Measurements from ENCODE around the gene IRGC. TPM values are rescaled to one million over a fixed set of nuclear protein-coding genes. Genes with fewer than 3 reads are reported as not detected.

The IRGC gene
- total RNA-seq, 1 donor from 2014 or later = not detected

DNA sequence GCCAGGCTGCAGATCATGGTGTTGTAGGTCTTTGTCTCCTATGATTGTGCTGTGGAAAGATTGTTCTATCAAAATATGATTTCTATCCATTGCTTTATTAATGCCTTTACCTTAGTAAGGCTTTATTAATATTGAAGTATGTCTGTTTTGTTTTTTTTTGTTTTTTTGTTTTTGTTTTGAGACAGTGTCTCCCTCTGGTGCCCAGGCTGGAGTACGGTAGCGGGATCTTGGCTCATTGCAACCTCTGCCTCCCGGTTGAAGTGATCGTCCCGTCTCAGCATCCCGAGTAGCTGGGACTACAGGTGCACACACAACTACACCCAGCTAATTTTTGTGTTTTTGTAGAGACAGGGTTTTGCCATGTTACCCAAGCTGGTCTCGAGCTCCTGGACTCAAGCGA is 7.7 kb downstream of the IRGC start:
- intact Hi-C loops (cut with micrococcal nuclease) = loop anchor here (1.0 kb wide), 1 partner anchor 54 kb away; no protein-coding TSS in a partner anchor

DNA sequence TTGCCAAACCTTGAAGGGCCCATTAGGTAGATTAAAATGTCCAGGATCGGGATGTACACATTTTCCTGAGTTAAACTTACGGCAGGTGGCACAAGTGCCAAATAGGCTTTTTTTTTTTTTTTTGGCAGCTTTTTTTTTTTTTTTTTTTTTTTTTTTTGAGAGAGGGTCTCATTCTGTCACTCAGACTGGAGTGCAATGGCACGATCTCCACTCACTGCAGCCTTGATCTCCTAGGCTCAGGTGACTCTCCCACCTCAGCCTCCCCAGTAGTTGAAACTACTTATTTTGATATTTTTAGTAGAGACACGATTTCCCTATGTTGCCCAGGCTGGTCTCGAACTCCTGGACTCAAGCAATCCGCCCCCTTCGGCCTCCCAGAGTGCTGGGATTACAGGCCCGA is 9.0 kb downstream of the IRGC start:
- intact Hi-C loops (cut with micrococcal nuclease) = no loop called here

DNA sequence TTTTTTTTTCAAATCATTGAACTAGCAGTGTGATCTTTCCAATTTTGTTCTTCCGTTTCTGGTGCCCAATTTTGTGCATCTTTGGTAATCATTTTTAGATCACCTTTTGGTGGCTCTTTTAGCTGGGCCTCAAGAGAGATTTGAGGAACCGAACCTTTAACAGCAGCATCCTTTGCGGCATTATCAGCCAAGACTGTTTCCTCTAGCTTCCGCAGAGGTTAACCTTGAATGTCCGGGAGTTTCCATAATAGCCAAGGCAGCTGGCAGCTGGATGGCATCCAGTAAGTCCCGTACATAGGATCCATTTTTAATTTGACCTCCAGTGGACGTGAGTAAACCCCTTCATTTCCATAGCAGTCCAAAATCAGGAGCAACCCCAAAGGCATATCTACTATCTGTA is 9.6 kb downstream of the IRGC start:
- intact Hi-C loops (cut with micrococcal nuclease) = no loop called here

DNA sequence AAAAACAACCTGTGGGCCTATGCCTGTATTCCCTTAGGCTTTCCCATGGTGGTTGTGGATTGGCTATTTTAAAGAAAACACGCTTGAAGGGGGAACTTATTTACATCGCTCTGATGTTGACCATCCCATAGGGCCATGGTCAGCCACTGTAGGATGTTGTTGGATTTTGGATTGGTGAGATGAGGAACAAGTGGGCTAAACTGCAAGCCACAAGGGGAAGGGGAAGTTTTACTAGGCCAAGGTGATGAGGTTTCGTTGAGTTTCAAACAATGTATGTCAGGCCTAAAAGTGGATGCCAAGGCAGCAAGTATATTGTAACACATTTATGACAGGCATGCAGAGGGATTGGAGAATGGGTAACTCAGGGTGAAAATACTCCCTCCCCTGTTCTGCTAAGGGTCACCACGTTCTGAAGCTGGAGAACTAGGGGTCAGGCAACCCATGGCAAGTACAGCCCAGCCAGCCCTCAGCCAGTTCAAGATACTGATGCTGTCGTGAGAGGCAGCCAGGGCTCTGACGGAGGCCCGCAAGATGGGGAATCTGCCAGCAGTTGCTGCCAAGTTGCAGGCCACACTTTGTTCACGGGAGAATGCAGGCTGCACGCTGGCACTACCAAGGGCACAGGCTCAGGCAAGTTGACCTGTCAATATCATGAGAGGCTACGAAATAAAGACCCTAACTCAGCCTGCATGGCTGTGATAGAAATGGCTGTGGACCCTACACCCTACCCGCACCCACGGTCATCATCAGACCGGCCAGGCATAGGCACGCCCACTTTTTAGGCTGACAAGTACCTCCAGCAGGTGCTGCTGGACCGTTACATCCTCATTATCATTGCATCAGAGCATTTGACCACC is 11.1 kb downstream of the IRGC start:
- intact Hi-C loops (cut with micrococcal nuclease) = no loop called here

GRCh38 chr19:43727593-43727853 is 11.6 kb downstream of the IRGC start:
- intact Hi-C loops (cut with micrococcal nuclease) = no loop called here

- intact Hi-C loops (cut with micrococcal nuclease) = no loop called here
Observed at GRCh38 chr19:43729919-43730318, 14.0 kb downstream of the IRGC start.

GRCh38 chr19:43731346-43731745 is 15.5 kb downstream of the IRGC start:
- intact Hi-C loops (cut with micrococcal nuclease) = no loop called here

GRCh38 chr19:43731846-43732245 is 16.0 kb downstream of the IRGC start:
- intact Hi-C loops (cut with micrococcal nuclease) = no loop called here

GRCh38 chr19:43735013-43735412 is 19.1 kb downstream of the IRGC start:
- intact Hi-C loops (cut with micrococcal nuclease) = no loop called here

DNA sequence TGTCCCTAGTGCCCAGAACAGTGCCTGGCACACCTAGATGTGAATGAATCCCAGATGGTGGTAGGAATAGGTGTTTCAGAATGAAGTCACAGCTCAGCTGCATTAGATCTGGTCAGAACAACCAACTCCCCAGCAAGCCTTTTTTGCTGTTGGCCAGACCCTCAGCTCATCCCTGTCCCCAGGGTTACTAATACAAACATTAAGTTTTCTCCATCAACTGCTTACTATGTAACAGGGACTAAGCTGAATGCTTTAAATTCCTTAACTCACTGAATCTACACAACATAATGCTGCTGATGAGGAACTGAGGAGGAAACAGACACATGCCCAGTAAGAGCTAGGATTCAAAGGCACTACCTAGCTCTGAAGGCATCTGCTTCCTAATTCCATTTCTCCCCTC is 20.1 kb downstream of the IRGC start:
- intact Hi-C loops (cut with micrococcal nuclease) = no loop called here

GRCh38 chr19:43738780-43739211 is 22.9 kb downstream of the IRGC start:
- intact Hi-C loops (cut with micrococcal nuclease) = no loop called here

GRCh38 chr19:43739439-43740235 is 23.8 kb downstream of the IRGC start:
- intact Hi-C loops (cut with micrococcal nuclease) = no loop called here

DNA sequence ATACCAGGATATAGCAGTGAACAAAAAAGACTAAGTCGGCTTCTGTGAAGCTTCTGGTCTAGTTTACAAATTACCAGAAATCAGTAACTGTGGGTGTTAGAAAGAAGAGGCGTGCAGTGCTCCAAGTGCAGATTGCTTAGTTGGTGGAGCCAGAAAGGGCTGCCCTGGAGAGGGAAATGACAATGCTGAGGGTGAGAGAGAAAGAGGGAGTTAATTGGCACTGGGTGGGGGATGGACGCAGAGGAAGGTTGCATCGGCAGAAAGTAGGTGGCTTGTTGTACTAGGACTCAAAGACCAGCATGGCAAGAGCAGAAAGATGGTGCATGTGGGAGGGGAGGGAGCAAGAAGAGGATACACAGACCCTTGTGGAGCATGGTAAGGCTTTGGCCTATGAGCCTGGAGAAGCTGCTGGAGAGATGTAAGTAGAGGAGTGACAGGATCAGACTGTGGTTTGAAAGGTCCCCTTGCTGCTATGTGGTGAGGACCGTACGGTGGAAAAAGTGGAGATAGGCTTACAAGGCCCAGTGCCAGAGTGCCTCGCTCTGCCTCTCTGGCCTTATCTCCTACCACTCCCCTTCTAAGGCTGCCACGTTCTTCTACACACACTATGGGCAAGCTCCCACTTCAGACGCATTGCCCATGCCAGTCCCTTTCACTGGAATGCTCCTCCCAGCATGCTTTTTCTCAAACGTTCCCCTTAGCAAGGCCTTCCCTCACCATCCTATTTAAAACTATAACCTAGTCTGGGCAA is 25.4 kb downstream of the IRGC start:
- intact Hi-C loops (cut with micrococcal nuclease) = no loop called here

- intact Hi-C loops (cut with micrococcal nuclease) = no loop called here
Observed at GRCh38 chr19:43743059-43743458, 27.2 kb downstream of the IRGC start.

DNA sequence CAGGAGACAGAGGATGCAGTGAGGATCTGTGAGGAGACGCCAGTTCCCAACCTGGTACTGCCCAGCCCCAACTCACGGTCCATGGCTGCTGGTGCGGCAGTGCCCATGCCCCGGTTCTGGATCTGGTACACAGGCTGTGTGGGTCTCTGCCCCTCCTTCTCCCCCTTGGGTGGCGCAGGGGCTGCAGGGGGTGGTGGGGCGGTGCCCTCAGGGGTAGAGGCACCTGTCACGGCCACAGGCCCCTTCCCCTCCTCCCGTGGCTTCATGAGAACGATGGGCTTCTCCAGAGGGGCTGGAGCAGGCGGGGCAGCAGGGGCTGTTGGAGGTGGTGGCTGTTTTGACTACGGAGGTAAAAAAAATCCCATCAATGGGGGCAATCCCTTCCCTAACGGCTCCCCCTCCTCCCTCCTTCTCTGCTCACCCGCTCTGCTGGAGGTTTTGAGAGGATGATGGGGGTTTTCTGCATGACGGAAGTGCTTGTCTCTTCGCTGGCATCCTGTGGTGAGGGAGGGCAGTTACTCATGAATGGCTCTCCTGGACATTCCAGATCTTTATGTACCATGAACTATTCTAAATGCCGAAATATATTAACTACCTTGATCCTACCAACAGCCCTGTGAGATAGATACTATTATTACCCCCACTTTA is 31.8 kb downstream of the IRGC start:
- intact Hi-C loops (cut with micrococcal nuclease) = no loop called here

GRCh38 chr19:43748205-43748594 is 32.3 kb downstream of the IRGC start:
- intact Hi-C loops (cut with micrococcal nuclease) = no loop called here

DNA sequence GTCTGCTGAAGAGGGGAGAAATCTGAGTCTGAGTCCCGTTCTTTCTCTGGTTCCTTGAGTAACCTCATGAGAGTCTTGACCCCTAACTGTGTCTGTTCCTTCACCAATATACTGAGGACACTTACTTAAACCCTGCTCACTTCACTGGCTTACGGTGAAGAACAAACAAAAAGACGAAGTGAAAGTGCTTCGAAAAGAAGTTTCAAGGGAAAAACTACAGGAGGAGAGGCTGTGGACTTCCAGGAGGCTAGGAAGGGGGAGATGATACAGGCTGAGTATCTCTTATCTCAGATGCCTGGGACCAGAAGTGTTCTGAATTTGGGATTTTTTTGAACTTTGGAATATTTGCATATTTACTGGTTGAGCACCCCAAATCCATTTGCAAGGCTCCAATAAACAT is 32.8 kb downstream of the IRGC start:
- intact Hi-C loops (cut with micrococcal nuclease) = no loop called here

DNA sequence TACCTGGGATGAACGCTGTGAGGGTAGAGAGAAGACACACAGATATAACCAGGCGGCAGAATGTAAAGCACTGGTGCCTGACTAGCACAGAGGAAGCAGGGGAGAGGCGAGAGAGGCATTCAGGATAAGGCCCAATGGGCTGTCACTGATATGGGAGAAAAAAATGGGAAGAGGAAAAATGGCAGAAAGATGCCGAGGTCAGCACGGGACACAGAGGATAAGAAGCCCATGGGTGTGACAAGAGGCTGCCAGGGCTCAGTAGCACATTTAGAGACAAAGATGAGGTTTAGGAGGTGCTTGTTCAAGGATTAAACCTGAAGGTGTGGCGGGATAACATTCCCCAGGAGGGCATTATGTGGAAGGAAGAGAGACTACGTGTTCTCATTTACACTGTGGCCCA is 33.3 kb downstream of the IRGC start:
- intact Hi-C loops (cut with micrococcal nuclease) = no loop called here

DNA sequence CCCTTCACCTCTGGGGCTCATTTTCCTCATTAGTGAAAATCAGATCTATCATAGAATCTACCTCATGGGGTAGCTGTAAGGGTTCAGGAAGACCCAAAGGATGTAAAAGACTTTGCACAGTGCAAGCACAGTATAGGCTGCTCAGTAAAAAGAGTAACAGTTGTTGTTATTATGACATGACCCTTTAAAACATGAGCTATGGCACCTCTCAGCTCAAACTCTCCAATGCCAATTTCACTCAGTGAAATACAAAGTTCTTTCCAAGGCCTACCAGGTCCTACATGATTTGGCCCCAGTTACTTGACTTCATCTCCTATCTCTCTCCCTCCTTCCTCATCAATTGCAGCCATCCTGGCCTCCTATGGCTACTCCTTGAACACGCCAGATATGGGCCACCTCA is 34.0 kb downstream of the IRGC start:
- intact Hi-C loops (cut with micrococcal nuclease) = loop anchor here (10.0 kb wide), 1 partner anchor 1145 kb away; the partner anchor contains the start of gene TOMM40

GRCh38 chr19:43751466-43752220 is 35.8 kb downstream of the IRGC start:
- intact Hi-C loops (cut with micrococcal nuclease) = loop anchor here (10.0 kb wide), 1 partner anchor 1143 kb away; the partner anchor contains the start of gene TOMM40
